ENCODE measurements around the gene DNAI7. TPM values are rescaled to one million over a fixed set of nuclear protein-coding genes. Genes with fewer than 3 reads are reported as not detected.
A peak's percentile ranks its signal among the peaks of the same experiment; 100 is the strongest.

DNAI7 gene
- total RNA-seq (10 to 100 TPM; 10.1 to 21.0 TPM), polyA plus RNA-seq (ENCODE audit: insufficient read depth, low read depth, low replicate concordance) (22.6 TPM)
- long read RNA-seq, donor 1, result 0 reads
- long read RNA-seq, donor 2, result 0 reads

- H3K4me1 ChIP-seq, result peaks cover 10% of the 10 kb centered on the region
- H3K4me3 ChIP-seq, result peak within 1 kb of the TSS; percentile 61 to 88
- no peaks in the 10 kb centered on the region for H3K36me3 ChIP-seq (ENCODE audit: low read depth, missing control alignments)
- TF ChIP-seq CTCF (IDR thresholded peaks at IDR 0.05), result no peak
- peak; percentile 56 for TF ChIP-seq POLR2A (IDR thresholded peaks at IDR 0.05)
- H3K27ac ChIP-seq, result peak within 1 kb of the TSS; percentile 87 to 92
- DNase-seq, result peak; percentile 99
- 0 to 1% methylated on average over 30 to 54 of the region's 54 CpGs for WGBS, 2 donors
- H3K27me3 ChIP-seq, result no peaks in the 10 kb centered on the region
- intact Hi-C loops (cut with DNase I; ENCODE audit: low total_unique reads), result no loop called here
- no peaks in the 10 kb centered on the region for H3K9me3 ChIP-seq
Observed at GRCh38 chr12:25195056-25195971, at the start of gene DNAI7, which contains the start of gene ETFRF1. Gene DNAI7, minus strand, starts transcription at chr12:25195160. Its CDS starts 82 bp downstream, at chr12:25195078. Gene ETFRF1, plus strand, starts transcription at chr12:25195237. Its CDS starts 8,720 bp downstream, at chr12:25203957.

GRCh38 chr12:25243680-25243990, 48.7 kb upstream of the DNAI7 start:
- TF ChIP-seq CTCF (IDR thresholded peaks at IDR 0.05) (no peak), POLR2A (IDR thresholded peaks at IDR 0.05) (no peak)
- Histone ChIP-seq H3K27me3 (no peaks in the 10 kb centered on the region), H3K36me3 (ENCODE audit: low read depth, missing control alignments) (no peaks in the 10 kb centered on the region), H3K4me3 (no peak overlapping the region), H3K27ac (no peak overlapping the region), H3K4me1 (no peaks in the 10 kb centered on the region), H3K9me3 (no peaks in the 10 kb centered on the region)
- DNase-seq, result no peak
- intact Hi-C loops (cut with DNase I; ENCODE audit: low total_unique reads), result no loop called here

GRCh38 chr12:25242981-25243679, 48.2 kb upstream of the DNAI7 start:
- DNase-seq, result no peak
- H3K27ac ChIP-seq, result no peak overlapping the region
- TF ChIP-seq CTCF (IDR thresholded peaks at IDR 0.05), result no peak
- no peak for TF ChIP-seq POLR2A (IDR thresholded peaks at IDR 0.05)

GRCh38 chr12:25241167-25242020, 46.4 kb upstream of the DNAI7 start:
- no peaks in the 10 kb centered on the region for H3K9me3 ChIP-seq
- no peaks in the 10 kb centered on the region for H3K4me1 ChIP-seq
- H3K4me3 ChIP-seq, result no peak overlapping the region
- no peak for DNase-seq
- H3K27ac ChIP-seq, result no peak overlapping the region
- H3K36me3 ChIP-seq (ENCODE audit: low read depth, missing control alignments), result no peaks in the 10 kb centered on the region
- no peaks in the 10 kb centered on the region for H3K27me3 ChIP-seq
- intact Hi-C loops (cut with DNase I; ENCODE audit: low total_unique reads), result no loop called here
- TF ChIP-seq CTCF (IDR thresholded peaks at IDR 0.05), result peak in 2 of 3 experiments; percentile 38 to 64
- TF ChIP-seq POLR2A (IDR thresholded peaks at IDR 0.05), result no peak
- 49 to 59% methylated on average over 6 of the region's 6 CpGs for WGBS, 2 donors

More at GRCh38 chr12:25242981-25243679, 48.2 kb upstream of the DNAI7 start:
- no peaks in the 10 kb centered on the region for H3K9me3 ChIP-seq
- H3K4me3 ChIP-seq, result no peak overlapping the region
- intact Hi-C loops (cut with DNase I; ENCODE audit: low total_unique reads), result no loop called here
- WGBS, 2 donors, result 68 to 82% methylated on average over 5 of the region's 5 CpGs
- no peaks in the 10 kb centered on the region for H3K27me3 ChIP-seq
- no peaks in the 10 kb centered on the region for H3K36me3 ChIP-seq (ENCODE audit: low read depth, missing control alignments)
- no peaks in the 10 kb centered on the region for H3K4me1 ChIP-seq

All from testis (tissue), 5 donors.